K562 (cell line): Measurements from ENCODE around the gene TNFRSF11A. TPM values are rescaled to one million over a fixed set of nuclear protein-coding genes. Genes with fewer than 3 reads are reported as not detected.
A peak's percentile ranks its signal among the peaks of the same experiment; 100 is the strongest.

Source experiments
- ATAC-seq: fragments of 200-7000 bp; cut with Tn5 transposase; 3 replicates; pipeline ENCODE4 v1.9.1; 2020; ENCODE audit warnings: moderate library complexity
- BruUV-seq: library from RNA; stranded (reverse); fragments of 400-500 nt; replicated peaks from 2 replicates; lab custom pipeline; 2021; lab: Mats Ljungman, UMichigan
- CTCF ChIA-PET: fragments of 300-600 bp; formaldehyde crosslinking; extraction: SDS; loops from one replicate; lab custom pipeline; 2021; ENCODE audit warnings: low intra/inter-chr PET ratio; lab: Yijun Ruan, JAX
- POLR2A ChIA-PET: fragments of 300-600, 350-650 bp; sonication (Branson Sonifier 250); formaldehyde crosslinking; extraction: SDS; loops from one replicate; lab custom pipeline; 2021; ENCODE audit warnings: antibody characterized with exemption, inconsistent platforms; lab: Yijun Ruan, JAX
- DNase-seq, 4 experiments: peaks; one replicate each; pipeline versions ENCODE4 v3.0.0 to v3.0.0-alpha.2; 2011 to 2018; ENCODE audit warnings: low spot score in 3 of 4, mixed read lengths in 3 of 4; ENCODE audit errors: extremely low read depth in 1 of 4
- FAIRE-seq: peaks from 2 replicates; lab custom pipeline; 2011; peaks lifted over from hg19 to GRCh38; lab: Jason Lieb, UNC
- H2AFZ ChIP-seq: 2 replicates; pipeline ENCODE4 v1.6.0; 2011; ENCODE audit warnings: low read depth, low read length, control low read depth, inconsistent platforms
- H3K27ac ChIP-seq: fragments of 200-600 bp; 3 replicates; pipeline ENCODE4 v1.8.0; 2011; ENCODE audit warnings: low read depth, mild to moderate bottlenecking, control low read depth, inconsistent platforms, low read length, moderate library complexity, mixed read lengths; ENCODE audit errors: extremely low read depth
- H3K27me3 ChIP-seq, 2 experiments: fragments of 300-600 bp in 1 of 2; 2 replicates in 1 of 2; 3 replicates in 1 of 2; pipeline versions ENCODE4 v1.6.0 to v1.8.0; 2011; ENCODE audit warnings: inconsistent platforms in 2 of 2, low read length in 2 of 2, mild to moderate bottlenecking in 1 of 2, mixed read lengths in 1 of 2, moderate library complexity in 1 of 2; ENCODE audit not compliant: control insufficient read depth in 2 of 2, insufficient read depth in 2 of 2
- H3K36me3 ChIP-seq: fragments of 300-600 bp; 3 replicates; pipeline ENCODE4 v1.8.0; 2011; ENCODE audit warnings: mild to moderate bottlenecking, low read length, inconsistent platforms; ENCODE audit not compliant: control insufficient read depth, insufficient read depth
- H3K4me1 ChIP-seq, 2 experiments: fragments of 200-600 bp in 1 of 2; replicated peaks in 1 of 2; 2 replicates in 1 of 2; 3 replicates in 1 of 2; pipeline versions ENCODE4 v1.5.1 to v1.8.0; 2011; ENCODE audit warnings: inconsistent platforms in 2 of 2, low read length in 2 of 2, mild to moderate bottlenecking in 1 of 2, mixed read lengths in 1 of 2, moderate library complexity in 1 of 2; ENCODE audit not compliant: control insufficient read depth in 2 of 2, insufficient read depth in 2 of 2
- H3K4me2 ChIP-seq: 2 replicates; pipeline ENCODE4 v1.6.1; 2011; ENCODE audit warnings: low read length, control low read depth, inconsistent platforms, mixed read lengths; ENCODE audit not compliant: insufficient read depth
- H3K4me3 ChIP-seq: fragments of 200-600 bp; sonication (generic), shearing (Covaris generic); 2 replicates; pipeline ENCODE4 v1.5.1; 2016; ENCODE audit warnings: control low read depth, inconsistent platforms
- H3K79me2 ChIP-seq: fragments of 200-600 bp; 3 replicates; pipeline ENCODE4 v1.8.0; 2011; ENCODE audit warnings: low read length, inconsistent platforms; ENCODE audit not compliant: control insufficient read depth, insufficient read depth
- H3K9ac ChIP-seq, 2 experiments: 2 replicates each; pipeline versions ENCODE4 v1.6.0 to v1.6.1; 2011; ENCODE audit warnings: low read depth in 2 of 2, low read length in 2 of 2, control low read depth in 1 of 2, inconsistent platforms in 1 of 2, mild to moderate bottlenecking in 1 of 2, mixed read lengths in 1 of 2; ENCODE audit not compliant: insufficient read depth in 1 of 2
- H3K9me1 ChIP-seq: one replicate; pipeline ENCODE4 v1.6.0; 2011; ENCODE audit warnings: inconsistent platforms, mild to moderate bottlenecking, low read length, moderate library complexity; ENCODE audit not compliant: control insufficient read depth, insufficient read depth
- H3K9me3 ChIP-seq: replicated peaks from 2 replicates; pipeline ENCODE4 v1.5.1; 2011; ENCODE audit warnings: low read depth, low read length, inconsistent platforms; ENCODE audit not compliant: control insufficient read depth, insufficient read depth
- H4K20me1 ChIP-seq: replicated peaks from 2 replicates; pipeline ENCODE4 v1.6.1; 2011; ENCODE audit warnings: low read length, inconsistent platforms, mixed read lengths; ENCODE audit not compliant: control insufficient read depth, insufficient read depth
- ATF6 ChIP-seq: sonication (generic); formaldehyde crosslinking; IDR thresholded peaks from 2 replicates; pipeline ENCODE4 v1.4.0; 2020; ENCODE audit warnings: mild to moderate bottlenecking, missing genetic modification reagents
- ETV1 ChIP-seq: fragments of 450-650 bp; conservative IDR thresholded peaks from 2 replicates; pipeline ENCODE4 v1.6.1; 2016; ENCODE audit warnings: missing genetic modification characterization, control low read depth, low read depth, missing compliant biosample characterization
- MCM7 ChIP-seq, 2 experiments: fragments of 450-650 bp; IDR thresholded peaks; 2 replicates each; pipeline ENCODE4 v1.6.1; 2016 to 2018
- TEAD2 ChIP-seq: fragments of 450-650 bp; IDR thresholded peaks from 2 replicates; pipeline ENCODE4 v1.6.1; 2016; ENCODE audit warnings: missing genetic modification characterization, control low read depth, missing compliant biosample characterization
- ZNF507 ChIP-seq: conservative IDR thresholded peaks from 2 replicates; pipeline ENCODE4 v1.6.1; 2017; ENCODE audit warnings: missing genetic modification characterization, missing compliant biosample characterization
- in situ Hi-C: fragments of 300-500 bp; cut with MboI; formaldehyde crosslinking; loops from 4 replicates; pipeline ENCODE4 v1.15.0; 2018; ENCODE audit warnings: inconsistent platforms, mixed read lengths
- intact Hi-C: fragments of 100-400 bp; cut with micrococcal nuclease; formaldehyde crosslinking; loops from 2 replicates; pipeline ENCODE4 v1.14.2; 2022
- polyA plus RNA-seq, 8 experiments: library from polyadenylated mRNA; depleted of rRNA in 4 of 8; stranded (reverse) in 5 of 8; unstranded in 3 of 8; fragments of >200 nt; fragmentation: Nextera tagmentation in 2 of 8; fragmentation: Illumina TruSeq in 1 of 8; extraction: Ambion mirVana in 2 of 8; extraction: Trizol in 1 of 8; gene quantifications; 2 replicates each; pipeline versions ENCODE4 v1.2.1 to v1.2.3, GENCODE V29; 2011 to 2014; ENCODE audit warnings: inconsistent platforms in 1 of 8, missing spikeins in 1 of 8
- total RNA-seq, 7 experiments: library from RNA; depleted of rRNA in 6 of 7; stranded (reverse); fragments of >200 nt in 6 of 7; fragmentation: Illumina TruSeq in 2 of 7; extraction: Trizol in 2 of 7; gene quantifications; 2 replicates each; pipeline versions ENCODE4 v1.2.1 to v1.2.3, GENCODE V29; 2011 to 2021; ENCODE audit warnings: low replicate concordance in 1 of 7
- TF ChIP-seq, protein P1 (sequence below): fragments of 450-650 bp; IDR thresholded peaks from 2 replicates; pipeline ENCODE4 v1.6.1; 2016; ENCODE audit warnings: low read depth
- TF ChIP-seq, protein P2 (sequence below): fragments of 450-650 bp; IDR thresholded peaks from one replicate; pipeline ENCODE4 v1.6.1; 2018; ENCODE audit warnings: mild to moderate bottlenecking, moderate library complexity; ENCODE audit not compliant: partially characterized antibody

Gene TNFRSF11A
- total and polyA plus RNA-seq, 9 of the 15 experiments (the other 6 are each of a cell fraction or from before 2014, with no cell fraction given): 0.03 to 0.06 (median 0.04) TPM; not detected in 6

- no peak overlapping the region for H2AFZ ChIP-seq
- ATAC-seq: no peak
- no peaks in the 10 kb centered on the region for H3K27me3 ChIP-seq
- H3K79me2 ChIP-seq: no peaks in the 10 kb centered on the region
- no peaks in the 10 kb centered on the region for H3K9me3 ChIP-seq
- peak; percentile 15 for FAIRE-seq
- in situ Hi-C loops (no loop called here), intact Hi-C loops (no loop called here)
- H3K36me3 ChIP-seq: peaks cover 12% of the 10 kb centered on the region; the same call in 1 of the 3 replicates
- no peaks in the 10 kb centered on the region for H4K20me1 ChIP-seq
- H3K9ac ChIP-seq: no peak overlapping the region
- H3K27ac ChIP-seq: no peak overlapping the region
- TF ChIP-seq ATF6 (CRISPR knock-in tag) (no peak), TEAD2 (tag) (no peak), ETV1 (tag) (no peak), ZNF507 (tag) (no peak), MCM7 (IDR thresholded peaks at IDR 0.05) (no peak)
- TF ChIP-seq, protein P1, sequence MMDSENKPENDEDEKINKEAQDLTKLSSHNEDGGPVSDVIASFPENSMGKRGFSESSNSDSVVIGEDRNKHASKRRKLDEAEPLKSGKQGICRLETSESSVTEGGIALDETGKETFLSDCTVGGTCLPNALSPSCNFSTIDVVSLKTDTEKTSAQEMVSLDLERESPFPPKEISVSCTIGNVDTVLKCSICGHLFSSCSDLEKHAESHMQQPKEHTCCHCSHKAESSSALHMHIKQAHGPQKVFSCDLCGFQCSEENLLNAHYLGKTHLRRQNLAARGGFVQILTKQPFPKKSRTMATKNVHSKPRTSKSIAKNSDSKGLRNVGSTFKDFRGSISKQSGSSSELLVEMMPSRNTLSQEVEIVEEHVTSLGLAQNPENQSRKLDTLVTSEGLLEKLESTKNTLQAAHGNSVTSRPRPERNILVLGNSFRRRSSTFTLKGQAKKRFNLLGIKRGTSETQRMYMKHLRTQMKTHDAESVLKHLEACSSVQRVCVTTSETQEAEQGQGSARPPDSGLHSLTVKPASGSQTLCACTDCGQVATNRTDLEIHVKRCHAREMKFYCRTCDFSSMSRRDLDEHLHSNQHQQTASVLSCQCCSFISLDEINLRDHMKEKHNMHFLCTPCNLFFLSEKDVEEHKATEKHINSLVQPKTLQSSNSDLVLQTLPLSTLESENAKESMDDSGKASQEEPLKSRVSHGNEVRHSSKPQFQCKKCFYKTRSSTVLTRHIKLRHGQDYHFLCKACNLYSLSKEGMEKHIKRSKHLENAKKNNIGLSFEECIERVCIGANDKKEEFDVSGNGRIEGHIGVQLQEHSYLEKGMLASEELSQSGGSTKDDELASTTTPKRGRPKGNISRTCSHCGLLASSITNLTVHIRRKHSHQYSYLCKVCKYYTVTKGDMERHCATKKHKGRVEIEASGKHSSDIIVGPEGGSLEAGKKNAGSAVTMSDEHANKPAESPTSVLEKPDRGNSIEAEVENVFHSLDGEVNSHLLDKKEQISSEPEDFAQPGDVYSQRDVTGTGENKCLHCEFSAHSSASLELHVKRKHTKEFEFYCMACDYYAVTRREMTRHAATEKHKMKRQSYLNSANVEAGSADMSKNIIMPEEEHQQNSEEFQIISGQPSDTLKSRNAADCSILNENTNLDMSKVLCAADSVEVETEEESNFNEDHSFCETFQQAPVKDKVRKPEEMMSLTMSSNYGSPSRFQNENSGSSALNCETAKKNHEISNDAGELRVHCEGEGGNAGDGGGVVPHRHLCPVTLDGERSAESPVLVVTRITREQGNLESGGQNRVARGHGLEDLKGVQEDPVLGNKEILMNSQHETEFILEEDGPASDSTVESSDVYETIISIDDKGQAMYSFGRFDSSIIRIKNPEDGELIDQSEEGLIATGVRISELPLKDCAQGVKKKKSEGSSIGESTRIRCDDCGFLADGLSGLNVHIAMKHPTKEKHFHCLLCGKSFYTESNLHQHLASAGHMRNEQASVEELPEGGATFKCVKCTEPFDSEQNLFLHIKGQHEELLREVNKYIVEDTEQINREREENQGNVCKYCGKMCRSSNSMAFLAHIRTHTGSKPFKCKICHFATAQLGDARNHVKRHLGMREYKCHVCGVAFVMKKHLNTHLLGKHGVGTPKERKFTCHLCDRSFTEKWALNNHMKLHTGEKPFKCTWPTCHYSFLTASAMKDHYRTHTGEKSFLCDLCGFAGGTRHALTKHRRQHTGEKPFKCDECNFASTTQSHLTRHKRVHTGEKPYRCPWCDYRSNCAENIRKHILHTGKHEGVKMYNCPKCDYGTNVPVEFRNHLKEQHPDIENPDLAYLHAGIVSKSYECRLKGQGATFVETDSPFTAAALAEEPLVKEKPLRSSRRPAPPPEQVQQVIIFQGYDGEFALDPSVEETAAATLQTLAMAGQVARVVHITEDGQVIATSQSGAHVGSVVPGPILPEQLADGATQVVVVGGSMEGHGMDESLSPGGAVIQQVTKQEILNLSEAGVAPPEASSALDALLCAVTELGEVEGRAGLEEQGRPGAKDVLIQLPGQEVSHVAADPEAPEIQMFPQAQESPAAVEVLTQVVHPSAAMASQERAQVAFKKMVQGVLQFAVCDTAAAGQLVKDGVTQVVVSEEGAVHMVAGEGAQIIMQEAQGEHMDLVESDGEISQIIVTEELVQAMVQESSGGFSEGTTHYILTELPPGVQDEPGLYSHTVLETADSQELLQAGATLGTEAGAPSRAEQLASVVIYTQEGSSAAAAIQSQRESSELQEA: no peak
- TF ChIP-seq, protein P2, sequence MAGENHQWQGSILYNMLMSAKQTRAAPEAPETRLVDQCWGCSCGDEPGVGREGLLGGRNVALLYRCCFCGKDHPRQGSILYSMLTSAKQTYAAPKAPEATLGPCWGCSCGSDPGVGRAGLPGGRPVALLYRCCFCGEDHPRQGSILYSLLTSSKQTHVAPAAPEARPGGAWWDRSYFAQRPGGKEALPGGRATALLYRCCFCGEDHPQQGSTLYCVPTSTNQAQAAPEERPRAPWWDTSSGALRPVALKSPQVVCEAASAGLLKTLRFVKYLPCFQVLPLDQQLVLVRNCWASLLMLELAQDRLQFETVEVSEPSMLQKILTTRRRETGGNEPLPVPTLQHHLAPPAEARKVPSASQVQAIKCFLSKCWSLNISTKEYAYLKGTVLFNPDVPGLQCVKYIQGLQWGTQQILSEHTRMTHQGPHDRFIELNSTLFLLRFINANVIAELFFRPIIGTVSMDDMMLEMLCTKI: no peak
- CTCF ChIA-PET: no interaction called here
- no peak for DNase-seq
- no peaks in the 10 kb centered on the region for H3K4me1 ChIP-seq
- no TSS peak for BruUV-seq
- H3K4me2 ChIP-seq: no peak overlapping the region
- POLR2A ChIA-PET: no interaction called here
- H3K4me3 ChIP-seq: no peak overlapping the region
- H3K9me1 ChIP-seq: no peaks in the 10 kb centered on the region
These were observed 31.0 kb upstream of the TNFRSF11A start for GRCh38 chr18:62294073-62294472.
